H1 (cell line): Measurements from ENCODE around the gene SORD. TPM values are rescaled to one million over a fixed set of nuclear protein-coding genes. Genes with fewer than 3 reads are reported as not detected.

Experiments used
- CTCF ChIA-PET: fragments of 300-600 bp; sonication (Branson Sonifier 250); formaldehyde crosslinking; loops from one replicate; lab custom pipeline; 2021; ENCODE audit not compliant: partially characterized antibody; lab: Charles Lee
- POLR2A ChIA-PET: fragments of 300-600 bp; sonication (Branson Sonifier 250); formaldehyde crosslinking; loops from one replicate; lab custom pipeline; 2021; ENCODE audit warnings: inconsistent platforms; ENCODE audit not compliant: partially characterized antibody; lab: Charles Lee
- DNase-seq, 2 experiments: peaks; one replicate each; pipeline versions ENCODE4 v3.0.0 to v3.0.0-alpha.2; 2010 to 2022; ENCODE audit warnings: low spot score in 2 of 2, low read depth in 1 of 2, mixed read lengths in 1 of 2
- FAIRE-seq: peaks from 2 replicates; lab custom pipeline; 2011; peaks lifted over from hg19 to GRCh38; lab: Jason Lieb, UNC
- H2AFZ ChIP-seq: 2 replicates; pipeline ENCODE4 v1.8.1; 2012; ENCODE audit warnings: low read length, inconsistent platforms
- H2AK5ac ChIP-seq: 2 replicates; pipeline ENCODE4 v1.6.1; 2013; ENCODE audit warnings: low read depth, low read length
- H2BK120ac ChIP-seq: replicated peaks from 2 replicates; pipeline ENCODE3; 2013; ENCODE audit warnings: low read depth, low read length, inconsistent platforms
- H2BK12ac ChIP-seq: 2 replicates; pipeline ENCODE4 v1.6.1; 2013; ENCODE audit warnings: low read depth, low read length
- H2BK15ac ChIP-seq: 2 replicates; pipeline ENCODE4 v1.6.1; 2013; ENCODE audit warnings: low read length
- H2BK20ac ChIP-seq: 2 replicates; pipeline ENCODE4 v1.6.1; 2013; ENCODE audit warnings: low read length
- H2BK5ac ChIP-seq: 2 replicates; pipeline ENCODE4 v1.6.1; 2013; ENCODE audit warnings: low read depth, low read length
- H3K14ac ChIP-seq: 2 replicates; pipeline ENCODE4 v1.6.1; 2013; ENCODE audit warnings: inconsistent platforms; ENCODE audit not compliant: insufficient read length
- H3K18ac ChIP-seq: 2 replicates; pipeline ENCODE4 v1.6.1; 2013; ENCODE audit warnings: low read length; ENCODE audit errors: extremely low read depth
- H3K23ac ChIP-seq: 2 replicates; pipeline ENCODE4 v1.6.1; 2013; ENCODE audit warnings: inconsistent platforms; ENCODE audit not compliant: insufficient read length
- H3K23me2 ChIP-seq: 2 replicates; pipeline ENCODE4 v1.6.1; 2013; ENCODE audit warnings: low read depth, low read length
- H3K27ac ChIP-seq: 2 replicates; pipeline ENCODE4 v1.6.1; 2011; ENCODE audit warnings: low read depth, low read length, inconsistent platforms
- H3K27me3 ChIP-seq, 4 experiments: replicated peaks in 1 of 4; 1 replicate in 1 of 4; 2 replicates in 3 of 4; pipeline versions ENCODE4 v1.6.1 to v1.8.1; 2011 to 2013; ENCODE audit warnings: low read length in 3 of 4, mild to moderate bottlenecking in 3 of 4, inconsistent platforms in 2 of 4, mixed read lengths in 2 of 4, moderate library complexity in 1 of 4; ENCODE audit not compliant: control insufficient read depth in 3 of 4, insufficient read depth in 3 of 4; ENCODE audit errors: extremely low read depth in 1 of 4
- H3K36me3 ChIP-seq, 4 experiments: 2 replicates each; pipeline versions ENCODE4 v1.6.1 to v1.8.1; 2011 to 2013; ENCODE audit warnings: mild to moderate bottlenecking in 4 of 4, low read length in 3 of 4, moderate library complexity in 2 of 4, control low read depth in 1 of 4, inconsistent platforms in 1 of 4; ENCODE audit not compliant: insufficient read depth in 4 of 4, control insufficient read depth in 2 of 4
- H3K4ac ChIP-seq: replicated peaks from 2 replicates; pipeline ENCODE3; 2013; ENCODE audit warnings: low read length, low read depth, mixed read lengths, inconsistent platforms; ENCODE audit not compliant: insufficient read length
- H3K4me1 ChIP-seq, 4 experiments: replicated peaks in 1 of 4; 1 replicate in 1 of 4; 2 replicates in 3 of 4; pipeline versions ENCODE4 v1.6.1 to v1.8.1; 2011 to 2013; ENCODE audit warnings: low read length in 3 of 4, inconsistent platforms in 2 of 4, mixed read lengths in 1 of 4; ENCODE audit not compliant: insufficient read depth in 4 of 4, control insufficient read depth in 3 of 4
- H3K4me2 ChIP-seq, 2 experiments: 2 replicates each; pipeline versions ENCODE4 v1.6.1 to v1.8.1; 2011 to 2013; ENCODE audit warnings: low read depth in 2 of 2, low read length in 2 of 2, control low read depth in 1 of 2, inconsistent platforms in 1 of 2, mild to moderate bottlenecking in 1 of 2; ENCODE audit not compliant: insufficient read depth in 1 of 2
- H3K4me3 ChIP-seq, 4 experiments: fragments of 200-600, 300-600 bp in 1 of 4; sonication (generic), shearing (Covaris generic), sonication (Bioruptor Twin) in 1 of 4; 2 replicates each; pipeline versions ENCODE4 v1.5.1 to v1.8.1; 2011 to 2016; ENCODE audit warnings: low read length in 4 of 4, low read depth in 3 of 4, control low read depth in 2 of 4, inconsistent platforms in 2 of 4, mild to moderate bottlenecking in 2 of 4, mixed read lengths in 1 of 4, moderate library complexity in 1 of 4; ENCODE audit not compliant: insufficient read depth in 2 of 4; ENCODE audit errors: extremely low read depth in 1 of 4
- H3K56ac ChIP-seq: replicated peaks from 2 replicates; pipeline ENCODE3; 2013; ENCODE audit warnings: low read depth, mild to moderate bottlenecking, mixed read lengths, low read length, inconsistent platforms; ENCODE audit not compliant: insufficient read length
- H3K79me1 ChIP-seq: 2 replicates; pipeline ENCODE4 v1.6.1; 2013; ENCODE audit warnings: low read depth, low read length, control low read depth
- H3K79me2 ChIP-seq, 2 experiments: 2 replicates each; pipeline versions ENCODE4 v1.6.1 to v1.8.1; 2012 to 2013; ENCODE audit warnings: low read length in 2 of 2, mild to moderate bottlenecking in 2 of 2, inconsistent platforms in 1 of 2; ENCODE audit not compliant: insufficient read depth in 2 of 2, control insufficient read depth in 1 of 2
- H3K9ac ChIP-seq, 4 experiments: replicated peaks in 1 of 4; 1 replicate in 1 of 4; 2 replicates in 3 of 4; pipeline versions ENCODE4 v1.6.1 to v1.8.1; 2011 to 2013; ENCODE audit warnings: low read depth in 3 of 4, low read length in 3 of 4, control low read depth in 2 of 4, mild to moderate bottlenecking in 2 of 4, moderate library complexity in 2 of 4, inconsistent platforms in 1 of 4; ENCODE audit errors: extremely low read depth in 1 of 4
- H3K9me3 ChIP-seq, 2 experiments: 2 replicates each; pipeline versions ENCODE4 v1.6.1 to v1.8.1; 2012 to 2013; ENCODE audit warnings: mild to moderate bottlenecking in 2 of 2, moderate library complexity in 2 of 2, control low read depth in 1 of 2, inconsistent platforms in 1 of 2, low read depth in 1 of 2, low read length in 1 of 2, mixed read lengths in 1 of 2; ENCODE audit not compliant: insufficient read depth in 2 of 2
- H4K20me1 ChIP-seq, 2 experiments: replicated peaks in 1 of 2; 2 replicates each; pipeline versions ENCODE3 to v1.8.1; 2011 to 2013; ENCODE audit warnings: inconsistent platforms in 2 of 2, low read length in 2 of 2, mild to moderate bottlenecking in 1 of 2; ENCODE audit not compliant: insufficient read depth in 2 of 2, control insufficient read depth in 1 of 2
- H4K5ac ChIP-seq: 2 replicates; pipeline ENCODE4 v1.6.1; 2013; ENCODE audit warnings: low read length, low read depth, mixed read lengths, inconsistent platforms; ENCODE audit not compliant: insufficient read length
- H4K8ac ChIP-seq: 2 replicates; pipeline ENCODE4 v1.8.0; 2013; ENCODE audit warnings: mild to moderate bottlenecking, moderate library complexity, low read length, inconsistent platforms; ENCODE audit not compliant: insufficient read depth; ENCODE audit errors: extremely low read depth
- H4K91ac ChIP-seq: replicated peaks from 2 replicates; pipeline ENCODE3; 2013; ENCODE audit warnings: low read length, mixed read lengths, inconsistent platforms; ENCODE audit not compliant: insufficient read length
- EZH2 ChIP-seq: fragments of 200-600 bp; sonication (generic); IDR thresholded peaks from 2 replicates; pipeline ENCODE4 v1.7.1; 2012; ENCODE audit warnings: low read depth, mild to moderate bottlenecking, moderate library complexity, low read length, inconsistent platforms; ENCODE audit not compliant: severe bottlenecking
- GTF2F1 ChIP-seq: IDR thresholded peaks from 2 replicates; pipeline ENCODE4 v1.6.1; 2012; ENCODE audit warnings: low read depth, low read length, improper control_type of control experiment, borderline replicate concordance
- HDAC6 ChIP-seq: IDR thresholded peaks from one replicate; pipeline ENCODE4 v1.7.1; 2012; ENCODE audit warnings: low read depth, mild to moderate bottlenecking, inconsistent platforms, low read length, moderate library complexity
- JUN ChIP-seq: IDR thresholded peaks from 2 replicates; pipeline ENCODE4 v1.6.1; 2011; ENCODE audit warnings: low read depth, mild to moderate bottlenecking, improper control_type of control experiment, low read length
- KDM5A ChIP-seq: fragments of 200-600 bp; IDR thresholded peaks from 2 replicates; pipeline ENCODE4 v1.7.1; 2012; ENCODE audit warnings: mild to moderate bottlenecking, low read length, inconsistent platforms, mixed read lengths
- NRF1 ChIP-seq: IDR thresholded peaks from 2 replicates; pipeline ENCODE4 v1.6.1; 2011; ENCODE audit warnings: mild to moderate bottlenecking, low read depth, low read length, improper control_type of control experiment
- POLR2A ChIP-seq, 2 experiments: IDR thresholded peaks; 1 replicate in 1 of 2; 2 replicates in 1 of 2; pipeline ENCODE4 v1.6.1; 2011; ENCODE audit warnings: low read depth in 2 of 2, low read length in 2 of 2, mild to moderate bottlenecking in 2 of 2; ENCODE audit errors: control extremely low read depth in 1 of 2
- RNF2 ChIP-seq: fragments of 200-900, 300-1000 bp; sonication (generic); IDR thresholded peaks from 2 replicates; pipeline ENCODE4 v1.7.1; 2016; ENCODE audit warnings: borderline replicate concordance, low read depth, mild to moderate bottlenecking, antibody characterized with exemption, low read length; ENCODE audit not compliant: poor library complexity, severe bottlenecking; ENCODE audit errors: missing control alignments
- SP2 ChIP-seq: IDR thresholded peaks from 2 replicates; pipeline ENCODE4 v1.6.1; 2012; ENCODE audit warnings: mild to moderate bottlenecking, low read length, inconsistent platforms
- ZNF274 ChIP-seq: IDR thresholded peaks from 2 replicates; pipeline ENCODE4 v1.7.0; 2012; ENCODE audit warnings: low read length, borderline replicate concordance; ENCODE audit errors: extremely low read depth
- WGBS, 2 experiments: shearing (Covaris generic) in 1 of 2; methylation state at CpG; one replicate each; pipeline versions ENCODE4 v1.1.6 to v1.1.7; 2013 to 2015; ENCODE audit warnings: low lambda C conversion rate in 2 of 2, mixed read lengths in 2 of 2, inconsistent platforms in 1 of 2, low coverage in 1 of 2, missing lambda C conversion rate in 1 of 2; ENCODE audit not compliant: insufficient replicate concordance in 2 of 2, insufficient coverage in 1 of 2, insufficient read length in 1 of 2; ENCODE audit errors: extremely low coverage in 1 of 2, missing lambda C conversion rate in 1 of 2; 5-methylcytosine and 5-hydroxymethylcytosine counted together
- polyA plus RNA-seq, 7 experiments: library from polyadenylated mRNA; depleted of rRNA in 3 of 7; stranded (reverse) in 5 of 7; unstranded in 2 of 7; fragments of >200 nt in 5 of 7; fragments of 200-250 nt in 2 of 7; gene quantifications; 1 replicate in 5 of 7; 2 replicates in 1 of 7; 4 replicates in 1 of 7; pipeline versions ENCODE4 v1.2.1 to v1.2.3, GENCODE V29; 2011 to 2013; ENCODE audit warnings: missing spikeins in 2 of 7, mixed read lengths in 2 of 7
- total RNA-seq: library from RNA; stranded (reverse); fragmentation: NEBNext Ultra II Directional; extraction: Animal tissue kit (Norgen Biotek cat#: 25700); gene quantifications from 2 replicates; pipeline ENCODE4 v1.2.1, GENCODE V29; 2021
- TF ChIP-seq, protein P1 (sequence below): IDR thresholded peaks from 2 replicates; pipeline ENCODE4 v1.6.1; 2012; ENCODE audit warnings: inconsistent platforms

The SORD gene
- total and polyA plus RNA-seq, 2 of the 8 experiments (the other 6 are each of a cell fraction or from before 2014, with no cell fraction given), result 52.6 to 75.8 TPM

DNA sequence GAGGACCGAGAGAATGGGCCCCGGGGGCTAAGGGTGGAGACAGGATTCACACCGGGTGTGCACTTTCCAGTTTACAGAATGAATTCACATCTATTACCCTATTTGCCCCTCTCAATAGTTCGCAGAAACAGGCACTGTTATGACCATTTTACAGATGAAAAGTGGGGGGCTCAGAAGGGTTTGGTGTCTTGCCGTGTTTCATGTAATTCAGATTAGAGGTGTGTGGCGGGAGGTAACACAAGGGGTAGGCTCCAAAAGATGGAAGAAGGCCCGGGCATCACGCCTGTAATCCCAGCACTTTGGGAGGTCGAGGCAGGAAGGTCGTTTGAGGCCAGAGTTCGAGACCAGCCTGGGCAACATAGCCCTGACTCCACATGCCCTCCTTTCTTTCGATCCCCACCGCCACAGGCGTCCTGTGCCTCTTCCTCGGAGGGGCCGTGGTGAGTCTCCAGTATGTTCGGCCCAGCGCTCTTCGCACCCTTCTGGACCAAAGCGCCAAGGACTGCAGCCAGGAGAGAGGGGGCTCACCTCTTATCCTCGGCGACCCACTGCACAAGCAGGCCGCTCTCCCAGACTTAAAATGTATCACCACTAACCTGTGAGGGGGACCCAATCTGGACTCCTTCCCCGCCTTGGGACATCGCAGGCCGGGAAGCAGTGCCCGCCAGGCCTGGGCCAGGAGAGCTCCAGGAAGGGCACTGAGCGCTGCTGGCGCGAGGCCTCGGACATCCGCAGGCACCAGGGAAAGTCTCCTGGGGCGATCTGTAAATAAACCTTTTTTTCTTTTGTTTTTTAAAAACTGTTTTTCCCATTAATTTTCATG is 94.5 kb downstream of the SORD start:
- Histone ChIP-seq H2BK20ac (no peak overlapping the region), H3K79me1 (no peaks in the 10 kb centered on the region), H4K5ac (no peak overlapping the region), H2BK12ac (no peak overlapping the region; the same call in 1 of the 2 replicates), H3K56ac (no peak overlapping the region), H3K27me3 (peaks cover 54 to 65% (median 58%) of the 10 kb centered on the region in 4 experiments), H4K91ac (no peak overlapping the region), H2AFZ (no peak overlapping the region), H3K79me2 (no peaks in the 10 kb centered on the region), H3K27ac (no peak overlapping the region), H3K4me2 (peak overlapping the region; percentile 4 to 65), H4K8ac (no peak overlapping the region), H2AK5ac (no peak overlapping the region), H3K14ac (no peak overlapping the region), H3K36me3 (peaks cover 0 to 4% (median 0%) of the 10 kb centered on the region in 4 experiments; a peak in 1 of 8 replicates), H3K23ac (no peak overlapping the region), H3K4ac (no peak overlapping the region), H3K4me3 (peak overlapping the region in 3 of 4 experiments; percentile 21 to 54 (median 38); a peak in 4 of 8 replicates), H4K20me1 (peaks cover 21 to 39% of the 10 kb centered on the region in 2 experiments), H3K4me1 (peaks cover 0 to 23% (median 20%) of the 10 kb centered on the region in 4 experiments; a peak in 6 of 7 replicates), H3K9ac (no peak overlapping the region), H2BK15ac (no peak overlapping the region), H3K18ac (no peak overlapping the region), H2BK5ac (no peak overlapping the region), H3K9me3 (no peaks in the 10 kb centered on the region; a peak in 1 of 4 replicates), H2BK120ac (no peak overlapping the region), H3K23me2 (peaks cover 6% of the 10 kb centered on the region; the same call in 1 of the 2 replicates)
- POLR2A ChIA-PET, result interaction anchor here (1.1 kb wide), 1 partner anchor 38 kb away, joined by 3 read pairs; no protein-coding TSS in a partner anchor
- WGBS, 2 experiments, result 25% methylated on average over 33 of the region's 33 CpGs; no CpG with 5 or more reads in 1 of the 2 experiments
- CTCF ChIA-PET, result interaction anchor here (0.6 to 2.7 kb wide), 44 partner anchors 8 to 573 kb away, joined by 3 to 38 read pairs (median 4); partner anchors contain the start of genes DUOX1 and DUOXA1
- FAIRE-seq (no peak), DNase-seq (no peak)
- peak; percentile 65 for TF ChIP-seq RNF2
- TF ChIP-seq SP2, result no peak
- no peak for TF ChIP-seq JUN
- no peak for TF ChIP-seq GTF2F1
- peak; percentile 71 for TF ChIP-seq EZH2
- no peak for TF ChIP-seq HDAC6
- TF ChIP-seq, protein P1, sequence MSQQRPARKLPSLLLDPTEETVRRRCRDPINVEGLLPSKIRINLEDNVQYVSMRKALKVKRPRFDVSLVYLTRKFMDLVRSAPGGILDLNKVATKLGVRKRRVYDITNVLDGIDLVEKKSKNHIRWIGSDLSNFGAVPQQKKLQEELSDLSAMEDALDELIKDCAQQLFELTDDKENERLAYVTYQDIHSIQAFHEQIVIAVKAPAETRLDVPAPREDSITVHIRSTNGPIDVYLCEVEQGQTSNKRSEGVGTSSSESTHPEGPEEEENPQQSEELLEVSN, result no peak
- TF ChIP-seq NRF1, result no peak
- no peak for TF ChIP-seq KDM5A
- TF ChIP-seq POLR2A (IDR thresholded peaks at IDR 0.05; ENCODE audit: control extremely low read depth in 1 of 2, low read depth in 2 of 2, low read length in 2 of 2), result no peak
- TF ChIP-seq ZNF274, result no peak
